ENCODE measurements around the gene GPR155. TPM values are rescaled to one million over a fixed set of nuclear protein-coding genes. Genes with fewer than 3 reads are reported as not detected.

The GPR155 gene
- total and polyA plus RNA-seq, 2 of the 4 experiments (the other 2 are of a cell fraction): 2.3 to 3.4 TPM

DNA sequence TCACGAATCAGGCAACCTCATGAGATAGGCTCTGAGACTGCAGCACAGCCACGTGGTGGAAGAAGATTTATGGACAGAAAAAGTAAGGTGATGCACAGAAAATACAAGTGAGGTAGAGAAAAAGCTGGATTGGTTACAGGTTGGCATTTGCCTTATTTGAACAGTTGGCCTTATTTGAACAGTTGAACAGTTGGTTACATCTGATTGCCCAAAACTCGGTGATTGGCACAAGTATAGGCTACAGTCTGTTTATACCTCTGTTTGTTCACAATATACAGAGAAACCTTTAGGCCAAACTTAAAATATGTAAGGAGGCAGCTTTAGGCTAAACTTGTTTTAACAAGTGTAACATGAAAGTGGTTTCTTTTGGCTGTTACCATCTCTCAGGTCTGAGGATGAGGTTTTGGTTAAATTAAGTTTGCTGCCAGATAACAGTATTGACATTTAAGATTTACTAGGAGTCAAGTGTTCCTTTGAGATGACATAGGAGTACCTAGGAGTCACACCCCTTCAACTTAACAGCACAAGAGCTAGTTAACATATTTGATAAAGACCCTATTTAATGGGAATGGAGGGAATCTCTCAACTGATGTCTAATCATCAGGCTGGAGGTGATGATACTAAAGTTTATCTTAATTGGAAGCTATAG lies 16.5 kb upstream of the GPR155 start:
- Histone ChIP-seq H3K56ac (ENCODE audit: extremely low read depth, insufficient read depth, low read length) (no peak overlapping the region), H4K5ac (ENCODE audit: low read depth, low read length) (no peak overlapping the region), H3K36me3 (ENCODE audit: control insufficient read depth, insufficient read depth, low read length) (no peaks in the 10 kb centered on the region), H2BK15ac (ENCODE audit: low read depth, low read length) (no peak overlapping the region), H2BK5ac (ENCODE audit: low read depth, low read length, poor library complexity, severe bottlenecking) (no peak overlapping the region), H2AK9ac (replicated peaks; ENCODE audit: low read depth, low read length, poor library complexity) (no peak overlapping the region), H4K8ac (ENCODE audit: low read depth in 2 of 2, low read length in 2 of 2) (no peak overlapping the region), H3K4me1 (ENCODE audit: control insufficient read depth, insufficient read depth, low read length) (no peaks in the 10 kb centered on the region), H3K9me3 (ENCODE audit: control insufficient read depth, insufficient read depth, low read length) (peaks cover 4% of the 10 kb centered on the region), H2AK5ac (ENCODE audit: low read depth, low read length) (no peak overlapping the region), H3K9ac (ENCODE audit: low read depth, low read length) (no peak overlapping the region), H2BK120ac (ENCODE audit: low read depth, low read length) (no peak overlapping the region), H3K27me3 (ENCODE audit: control insufficient read depth, insufficient read depth, low read length) (peaks cover 8% of the 10 kb centered on the region), H4K20me1 (ENCODE audit: insufficient read depth, low read length) (no peaks in the 10 kb centered on the region), H2AFZ (replicated peaks; ENCODE audit: low read length, poor library complexity) (no peak overlapping the region), H3K79me1 (ENCODE audit: low read depth in 1 of 2, low read length in 2 of 2) (no peaks in the 10 kb centered on the region), H3K9me1 (ENCODE audit: insufficient read depth, low read length) (no peaks in the 10 kb centered on the region), H3K4ac (ENCODE audit: low read depth, low read length) (no peak overlapping the region), H3K23ac (ENCODE audit: low read depth, low read length) (no peak overlapping the region), H3K4me3 (ENCODE audit: insufficient read depth, low read depth, low read length) (no peak overlapping the region), H3K4me2 (ENCODE audit: low read depth, low read length) (no peak overlapping the region), H3K27ac (ENCODE audit: insufficient read depth, low read length) (no peak overlapping the region), H3K14ac (replicated peaks; ENCODE audit: low read depth, low read length) (no peak overlapping the region), H3K18ac (ENCODE audit: low read depth, low read length) (no peak overlapping the region), H2BK20ac (ENCODE audit: low read depth, low read length) (no peak overlapping the region), H4K91ac (ENCODE audit: insufficient read depth, low read depth, low read length) (no peak overlapping the region)
- ChIA-PET CTCF (no interaction called here), POLR2A (ENCODE audit: unreplicated experiment) (no interaction called here)
- no TSS peak for BruUV-seq (replicated peaks)
- dilution Hi-C loops (cut with HindIII; ENCODE audit: low sequenced_read_pairs, unreplicated experiment): no loop called here
- intact Hi-C loops (cut with micrococcal nuclease): no loop called here
- 60% methylated on average over 1 of the region's 3 CpGs; no CpG with 5 or more reads in 1 of the 2 experiments for WGBS, 2 experiments (ENCODE audit: extremely low coverage in 2 of 2, insufficient read length in 1 of 2)
- DNase-seq: no peak
- no peak for ATAC-seq (ENCODE audit: low read depth)
- TF ChIP-seq, protein P1, sequence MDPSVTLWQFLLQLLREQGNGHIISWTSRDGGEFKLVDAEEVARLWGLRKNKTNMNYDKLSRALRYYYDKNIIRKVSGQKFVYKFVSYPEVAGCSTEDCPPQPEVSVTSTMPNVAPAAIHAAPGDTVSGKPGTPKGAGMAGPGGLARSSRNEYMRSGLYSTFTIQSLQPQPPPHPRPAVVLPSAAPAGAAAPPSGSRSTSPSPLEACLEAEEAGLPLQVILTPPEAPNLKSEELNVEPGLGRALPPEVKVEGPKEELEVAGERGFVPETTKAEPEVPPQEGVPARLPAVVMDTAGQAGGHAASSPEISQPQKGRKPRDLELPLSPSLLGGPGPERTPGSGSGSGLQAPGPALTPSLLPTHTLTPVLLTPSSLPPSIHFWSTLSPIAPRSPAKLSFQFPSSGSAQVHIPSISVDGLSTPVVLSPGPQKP (IDR thresholded peaks at IDR 0.05; ENCODE audit: borderline replicate concordance, low read depth, low read length): no peak
- TF ChIP-seq CEBPB (IDR thresholded peaks at IDR 0.05; ENCODE audit: low read depth, low read length): no peak
- TF ChIP-seq RAD21 (IDR thresholded peaks at IDR 0.05; ENCODE audit: low read length): no peak
- TF ChIP-seq NFE2L2 (IDR thresholded peaks at IDR 0.05; ENCODE audit: low read depth, low read length): no peak
- no peak for TF ChIP-seq FOS (IDR thresholded peaks at IDR 0.05; ENCODE audit: low read depth, low read length)
- no peak for TF ChIP-seq BHLHE40 (IDR thresholded peaks at IDR 0.05; ENCODE audit: low read depth, low read length)
- no peak for TF ChIP-seq MAZ (IDR thresholded peaks at IDR 0.05; ENCODE audit: borderline replicate concordance, low read depth, low read length)
- no peak for TF ChIP-seq SMC3 (IDR thresholded peaks at IDR 0.05; ENCODE audit: low read depth, low read length)
- TF ChIP-seq MXI1 (IDR thresholded peaks at IDR 0.05; ENCODE audit: borderline replicate concordance, low read depth, low read length): no peak
- no peak for TF ChIP-seq RFX5 (IDR thresholded peaks at IDR 0.05; ENCODE audit: low read depth, low read length)
- no peak for TF ChIP-seq POLR2A (IDR thresholded peaks at IDR 0.05; ENCODE audit: low read depth, low read length)
- no peak for TF ChIP-seq CHD1 (IDR thresholded peaks at IDR 0.05; ENCODE audit: low read depth, low read length)
- TF ChIP-seq RCOR1 (IDR thresholded peaks at IDR 0.05; ENCODE audit: insufficient replicate concordance, low read length): no peak
- TF ChIP-seq, protein P2, sequence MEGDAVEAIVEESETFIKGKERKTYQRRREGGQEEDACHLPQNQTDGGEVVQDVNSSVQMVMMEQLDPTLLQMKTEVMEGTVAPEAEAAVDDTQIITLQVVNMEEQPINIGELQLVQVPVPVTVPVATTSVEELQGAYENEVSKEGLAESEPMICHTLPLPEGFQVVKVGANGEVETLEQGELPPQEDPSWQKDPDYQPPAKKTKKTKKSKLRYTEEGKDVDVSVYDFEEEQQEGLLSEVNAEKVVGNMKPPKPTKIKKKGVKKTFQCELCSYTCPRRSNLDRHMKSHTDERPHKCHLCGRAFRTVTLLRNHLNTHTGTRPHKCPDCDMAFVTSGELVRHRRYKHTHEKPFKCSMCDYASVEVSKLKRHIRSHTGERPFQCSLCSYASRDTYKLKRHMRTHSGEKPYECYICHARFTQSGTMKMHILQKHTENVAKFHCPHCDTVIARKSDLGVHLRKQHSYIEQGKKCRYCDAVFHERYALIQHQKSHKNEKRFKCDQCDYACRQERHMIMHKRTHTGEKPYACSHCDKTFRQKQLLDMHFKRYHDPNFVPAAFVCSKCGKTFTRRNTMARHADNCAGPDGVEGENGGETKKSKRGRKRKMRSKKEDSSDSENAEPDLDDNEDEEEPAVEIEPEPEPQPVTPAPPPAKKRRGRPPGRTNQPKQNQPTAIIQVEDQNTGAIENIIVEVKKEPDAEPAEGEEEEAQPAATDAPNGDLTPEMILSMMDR (conservative IDR thresholded peaks at IDR 0.05; ENCODE audit: low read depth, low read length): no peak
- TF ChIP-seq MAFK (IDR thresholded peaks at IDR 0.05; ENCODE audit: low read depth, low read length): no peak
- in situ Hi-C loops (cut with MboI; ENCODE audit: low sequenced_read_pairs): no loop called here

Data from IMR-90 (cell line).